Measurements from ENCODE around the gene KCNK6.
"Not testable (repeated sequence)": the region's sequence is repeated elsewhere in the genome, so short reads cannot be mapped to it uniquely, and the experiment has no call there.

Gene KCNK6

GRCh38 chr19:38362946-38363688 lies 43.5 kb downstream of the KCNK6 start:
- not testable (repeated sequence) for DNase-seq

GRCh38 chr19:38367041-38367440 lies 47.4 kb downstream of the KCNK6 start:
- DNase-seq = no peak

DNA sequence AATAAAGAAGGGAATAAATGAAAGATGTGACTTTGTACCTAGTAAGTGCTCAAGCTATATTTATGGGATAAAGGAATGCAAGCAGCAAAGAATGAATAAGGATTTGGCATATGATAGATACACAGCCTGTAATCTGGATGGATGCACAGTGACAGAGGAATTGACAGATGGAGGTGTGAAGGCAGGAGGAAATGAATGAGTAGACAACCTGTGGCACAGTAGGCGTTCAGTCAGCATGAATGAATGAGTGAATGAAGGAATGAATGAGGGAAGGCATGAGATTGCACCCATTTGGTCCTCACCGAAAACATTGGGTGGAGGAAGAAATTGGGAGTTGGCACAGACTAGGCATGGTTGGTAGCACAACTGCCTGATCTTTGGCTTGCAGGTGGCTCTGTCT lies 49.9 kb downstream of the KCNK6 start:
- no peak for DNase-seq

DNA sequence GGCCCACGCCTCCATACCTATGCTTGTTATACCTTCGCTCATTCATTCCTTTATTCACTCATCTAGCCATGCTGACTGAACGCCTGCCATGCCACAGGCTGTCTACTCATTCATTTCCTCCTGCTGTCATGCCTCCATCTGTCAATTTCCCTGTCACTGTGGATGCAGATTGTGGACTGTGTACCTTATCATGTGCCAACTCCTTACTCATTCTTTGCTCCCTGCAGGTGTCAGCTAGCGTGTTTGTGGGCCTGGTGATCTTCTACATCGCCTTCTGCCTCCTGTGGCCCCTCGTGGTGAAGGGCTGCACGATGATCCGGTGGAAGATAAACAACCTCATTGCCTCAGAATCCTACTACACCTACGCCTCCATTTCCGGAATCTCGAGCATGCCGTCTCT lies 50.7 kb downstream of the KCNK6 start:
- no peak for DNase-seq

- DNase-seq = no peak
These were observed 51.4 kb downstream of the KCNK6 start for GRCh38 chr19:38371081-38371480.

GRCh38 chr19:38373907-38374331 lies 54.3 kb downstream of the KCNK6 start:
- no peak for DNase-seq

DNA sequence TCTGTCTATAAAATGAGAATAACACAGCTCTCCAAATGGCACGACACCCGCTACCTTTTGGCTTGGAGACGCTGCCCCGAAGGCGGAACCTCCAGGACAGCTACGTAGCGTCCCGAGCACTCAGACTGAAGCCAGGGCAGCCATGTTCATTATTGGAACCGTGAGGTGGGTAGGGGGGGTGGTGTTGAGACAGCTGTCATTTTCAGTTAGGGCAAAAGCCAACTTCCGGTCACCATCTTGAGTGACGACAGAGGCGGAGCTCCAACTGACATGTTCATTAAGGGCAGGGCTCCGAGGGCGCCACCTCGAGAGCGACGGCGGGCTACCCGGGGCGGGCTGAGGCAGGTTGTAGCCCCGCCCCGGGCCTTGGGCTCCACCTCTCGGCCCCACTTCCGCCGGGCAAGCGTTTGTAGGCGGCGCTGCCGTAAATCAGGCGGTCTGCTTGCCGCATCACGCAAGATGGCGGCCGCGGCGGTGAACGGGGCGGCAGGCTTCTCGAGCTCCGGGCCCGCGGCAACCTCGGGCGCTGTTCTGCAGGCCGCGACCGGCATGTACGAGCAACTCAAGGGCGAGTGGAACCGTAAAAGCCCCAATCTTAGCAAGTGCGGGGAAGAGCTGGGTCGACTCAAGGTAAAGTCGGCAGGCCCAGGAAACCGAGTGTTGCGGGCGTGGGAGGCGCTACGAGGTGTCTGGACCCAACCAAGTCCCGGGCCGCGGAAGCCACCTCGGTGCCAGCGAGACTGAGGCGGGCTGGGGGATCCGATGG lies 54.9 kb downstream of the KCNK6 start, which contains the start of gene PSMD8:
PSMD8 (plus strand) TSS at position 240 of the 766 bp plus-strand sequence; CDS start at position 271, 31 bp downstream.
- DNase-seq = peak; percentile 99

DNA sequence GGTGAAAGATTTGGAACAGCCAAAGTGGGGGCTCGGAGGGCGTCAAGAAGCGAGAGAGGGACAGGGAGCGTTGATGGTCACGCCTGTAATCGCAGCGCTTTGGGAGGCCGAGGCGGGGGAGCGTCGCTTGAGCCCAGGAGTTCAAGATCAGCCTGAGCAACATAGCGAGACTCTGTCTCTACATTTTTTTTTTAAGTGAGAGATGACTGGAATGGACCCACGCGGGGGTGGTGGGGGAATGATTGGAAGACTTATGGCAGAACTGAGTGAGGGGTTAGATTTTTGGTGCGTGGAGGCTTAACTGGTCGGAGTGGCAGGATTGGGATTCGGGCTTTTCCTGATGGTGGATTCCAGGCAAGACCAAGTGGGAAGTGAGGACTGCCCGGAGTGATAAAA lies 55.5 kb downstream of the KCNK6 start:
- no peak for DNase-seq

- no peak for DNase-seq
These were observed 56.1 kb downstream of the KCNK6 start for GRCh38 chr19:38375748-38376147.

DNA sequence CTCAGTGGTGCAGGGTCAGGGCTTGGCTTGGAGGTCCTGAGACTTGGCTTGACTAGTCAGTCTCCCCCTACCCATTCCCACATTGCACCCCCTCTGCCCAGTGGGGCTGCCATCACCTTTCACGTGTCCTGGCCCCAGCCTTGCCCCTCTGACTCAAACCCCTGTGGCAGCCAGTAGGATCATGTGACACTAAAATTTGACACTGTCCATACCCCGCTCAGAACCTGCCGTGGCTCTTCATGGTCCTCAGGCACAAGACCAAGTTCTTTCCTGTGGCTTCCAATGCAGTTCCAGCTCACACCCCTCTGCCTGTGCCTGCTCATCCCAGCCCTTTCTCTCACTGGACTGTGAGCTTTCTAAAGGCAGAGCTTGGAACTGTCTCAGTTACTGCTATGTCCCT lies 56.9 kb downstream of the KCNK6 start:
- DNase-seq = no peak

- DNase-seq = no peak
These were observed 57.4 kb downstream of the KCNK6 start for GRCh38 chr19:38377052-38377451.

DNA sequence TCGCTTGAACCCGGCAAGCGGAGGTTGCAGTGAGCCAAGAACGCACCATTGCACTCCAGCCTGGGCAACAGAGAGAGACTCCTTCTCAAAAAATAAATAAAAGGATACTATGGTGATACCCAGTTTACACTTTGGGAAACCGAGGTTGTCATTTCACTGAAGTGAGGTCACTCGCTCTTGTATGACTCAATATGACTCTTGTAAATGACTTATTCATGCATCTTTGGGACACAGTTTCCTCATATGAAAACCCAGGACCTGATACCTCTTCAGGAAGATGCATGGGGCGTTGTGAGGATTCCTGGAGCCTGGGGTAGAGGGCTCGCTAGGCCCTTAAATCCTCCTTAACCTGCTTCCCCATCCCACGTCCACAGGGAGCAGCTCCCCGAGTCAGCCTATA lies 59.2 kb downstream of the KCNK6 start:
- DNase-seq = no peak

GRCh38 chr19:38381138-38381537 lies 61.5 kb downstream of the KCNK6 start:
- DNase-seq = no peak
